Upper lobe of left lung (tissue), 6 donors: ENCODE measurements around the gene MARK4. TPM values are rescaled to one million over a fixed set of nuclear protein-coding genes. Genes with fewer than 3 reads are reported as not detected.
A peak's percentile ranks its signal among the peaks of the same experiment; 100 is the strongest.

Experiments
- ATAC-seq, 2 donors: fragments of 200-7000 bp; cut with Tn5 transposase; one replicate each; pipeline ENCODE4 v1.9.1; 2022; ENCODE audit warnings: mild to moderate bottlenecking in 2 of 2, moderate library complexity in 2 of 2; ENCODE audit not compliant: low FRiP score in 2 of 2
- DNase-seq, 2 donors: peaks; one replicate each; pipeline ENCODE4 v3.0.0-alpha.2; 2019 to 2020
- H3K27ac ChIP-seq, 4 donors: fragments of 200-600 bp; sonication (generic); one replicate each; pipeline ENCODE4 v1.5.1; 2016 to 2019
- H3K27me3 ChIP-seq, 4 donors: fragments of 200-600 bp; sonication (generic); one replicate each; pipeline ENCODE4 v1.5.1; 2017 to 2019
- H3K36me3 ChIP-seq, 4 donors: fragments of 200-600 bp; sonication (generic); one replicate each; pipeline ENCODE4 v1.5.1; 2016 to 2019
- H3K4me1 ChIP-seq, 4 donors: fragments of 200-600 bp; sonication (generic); one replicate each; pipeline ENCODE4 v1.5.1; 2018 to 2019
- H3K4me3 ChIP-seq, 4 donors: fragments of 200-600 bp; sonication (generic); one replicate each; pipeline ENCODE4 v1.5.1; 2017 to 2019; ENCODE audit warnings: mild to moderate bottlenecking in 2 of 4, moderate library complexity in 1 of 4
- H3K9me3 ChIP-seq, 4 donors: fragments of 200-600 bp; sonication (generic); one replicate each; pipeline ENCODE4 v1.5.1; 2018 to 2019
- CTCF ChIP-seq, 6 experiments: fragments of 450-650 bp in 4 of 6; fragments of 200-600 bp in 2 of 6; sonication (generic) in 2 of 6; IDR thresholded peaks; one replicate each; pipeline ENCODE4 v1.5.1; 2016 to 2019; ENCODE audit warnings: antibody characterized with exemption in 6 of 6
- EP300 ChIP-seq, 4 donors: sonication (generic); formaldehyde crosslinking; IDR thresholded peaks; one replicate each; pipeline ENCODE4 v1.5.1; 2017; ENCODE audit warnings: antibody characterized with exemption in 4 of 4, control low read depth in 2 of 4
- POLR2A ChIP-seq, 4 donors: fragments of 450-650 bp; IDR thresholded peaks; one replicate each; pipeline ENCODE4 v1.5.1; 2016 to 2017; ENCODE audit warnings: antibody characterized with exemption in 4 of 4, mild to moderate bottlenecking in 2 of 4
- POLR2AphosphoS5 ChIP-seq, 2 donors: sonication (generic); formaldehyde crosslinking; IDR thresholded peaks; one replicate each; pipeline ENCODE4 v1.5.1; 2017; ENCODE audit warnings: antibody characterized with exemption in 2 of 2
- WGBS, 2 donors: methylation state at CpG; one replicate each; pipeline ENCODE4 v1.1.5; 2017 to 2018; 5-methylcytosine and 5-hydroxymethylcytosine counted together
- total RNA-seq, 6 donors: library from RNA; depleted of rRNA in 4 of 6; stranded (reverse); fragments of >200 nt in 4 of 6; gene quantifications; one replicate each; pipeline versions ENCODE4 v1.1.0 to v1.2.1, GENCODE V29; 2016 to 2021
- donor health status: DM: no; HTN: no; CAD: no; lungs with moderate emphysema.
- donor health status: DM: no; HTN: yes; CAD: no; lungs with severe emphysema.

The MARK4 gene
- total RNA-seq, 6 donors from 2014 or later, result 14.6 to 59.3 (median 35.6) TPM

- H3K27ac ChIP-seq, result no peak overlapping the region
- H3K27me3 ChIP-seq, result no peaks in the 10 kb centered on the region
- H3K4me1 ChIP-seq, result no peaks in the 10 kb centered on the region
- ATAC-seq, result no peak
- no peak for DNase-seq
- 74 to 82% methylated on average over 8 of the region's 8 CpGs for WGBS, 2 donors
- H3K9me3 ChIP-seq, result no peaks in the 10 kb centered on the region
- TF ChIP-seq POLR2A (IDR thresholded peaks at IDR 0.05) (no peak), POLR2AphosphoS5 (IDR thresholded peaks at IDR 0.05) (no peak), CTCF (IDR thresholded peaks at IDR 0.05) (no peak), EP300 (IDR thresholded peaks at IDR 0.05) (no peak)
- no peak overlapping the region for H3K4me3 ChIP-seq
- H3K36me3 ChIP-seq, result no peaks in the 10 kb centered on the region
Observed at GRCh38 chr19:45314708-45315245, 63.7 kb downstream of the MARK4 start.

- H3K4me1 ChIP-seq, result no peaks in the 10 kb centered on the region
- no peaks in the 10 kb centered on the region for H3K36me3 ChIP-seq
- H3K27ac ChIP-seq, result no peak overlapping the region
- no peaks in the 10 kb centered on the region for H3K9me3 ChIP-seq
- DNase-seq, result no peak
- 62 to 80% methylated on average over 19 to 20 of the region's 21 CpGs for whole genome bisulfite sequencing, 2 donors
- ATAC-seq, result no peak
- no peaks in the 10 kb centered on the region for H3K27me3 ChIP-seq
- H3K4me3 ChIP-seq, result no peak overlapping the region
- no peak for TF ChIP-seq POLR2AphosphoS5 (IDR thresholded peaks at IDR 0.05)
- TF ChIP-seq EP300 (IDR thresholded peaks at IDR 0.05), result no peak
- TF ChIP-seq POLR2A (IDR thresholded peaks at IDR 0.05), result no peak
- no peak for TF ChIP-seq CTCF (IDR thresholded peaks at IDR 0.05)
Observed at GRCh38 chr19:45315304-45315703, 64.2 kb downstream of the MARK4 start.

GRCh38 chr19:45320997-45321775 is 70.1 kb downstream of the MARK4 start:
- TF ChIP-seq EP300 (IDR thresholded peaks at IDR 0.05) (no peak), CTCF (IDR thresholded peaks at IDR 0.05) (no peak), POLR2A (IDR thresholded peaks at IDR 0.05) (no peak), POLR2AphosphoS5 (IDR thresholded peaks at IDR 0.05) (no peak)
- peaks cover 0 to 17% (median 9%) of the 10 kb centered on the region in 4 donors for H3K4me1 ChIP-seq
- no peak overlapping the region for H3K27ac ChIP-seq
- DNase-seq (no peak), ATAC-seq (no peak)
- H3K27me3 ChIP-seq, result peaks cover 0 to 23% (median 8%) of the 10 kb centered on the region in 4 donors
- no peaks in the 10 kb centered on the region for H3K9me3 ChIP-seq
- H3K4me3 ChIP-seq, result no peak overlapping the region
- H3K36me3 ChIP-seq, result no peaks in the 10 kb centered on the region
- WGBS, 2 donors, result 89 to 90% methylated on average over 12 of the region's 12 CpGs

- TF ChIP-seq POLR2A (IDR thresholded peaks at IDR 0.05) (no peak), EP300 (IDR thresholded peaks at IDR 0.05) (no peak), CTCF (IDR thresholded peaks at IDR 0.05) (no peak), POLR2AphosphoS5 (IDR thresholded peaks at IDR 0.05) (no peak)
Observed at GRCh38 chr19:45321848-45322247, 70.8 kb downstream of the MARK4 start.

More at GRCh38 chr19:45321848-45322247, 70.8 kb downstream of the MARK4 start:
- peak in 1 of 2 donors; percentile 48 for DNase-seq
- 27 to 70% methylated on average over 2 to 7 of the region's 7 CpGs for WGBS, 2 donors
- ATAC-seq, result no peak
- Histone ChIP-seq H3K4me3 (no peak overlapping the region), H3K27me3 (peaks cover 0 to 23% (median 8%) of the 10 kb centered on the region in 4 donors), H3K36me3 (no peaks in the 10 kb centered on the region), H3K27ac (no peak overlapping the region), H3K9me3 (no peaks in the 10 kb centered on the region), H3K4me1 (peaks cover 0 to 20% (median 11%) of the 10 kb centered on the region in 4 donors)
